DMS53 treated with DMSO at 0.1 percent for 48 hours (cell line): Measurements from ENCODE around the gene DACH1.
A peak's percentile ranks its signal among the peaks of the same experiment; 100 is the strongest.

Experiments used
- DNase-seq: peaks from one replicate; lab custom pipeline; 2025; ENCODE audit not compliant: unreplicated experiment; lab: John Stamatoyannopoulos, UW

Gene DACH1

GRCh38 chr13:71591374-71591773 is 275.6 kb downstream of the DACH1 start:
- DNase-seq, result no peak

GRCh38 chr13:71590654-71591148 is 276.3 kb downstream of the DACH1 start:
- no peak for DNase-seq

GRCh38 chr13:71589032-71589431 is 278.0 kb downstream of the DACH1 start:
- DNase-seq, result no peak

GRCh38 chr13:71587817-71588216 is 279.2 kb downstream of the DACH1 start:
- DNase-seq, result no peak

GRCh38 chr13:71587193-71587592 is 279.8 kb downstream of the DACH1 start:
- DNase-seq, result no peak

- DNase-seq, result no peak
Observed at GRCh38 chr13:71583581-71583980, 283.4 kb downstream of the DACH1 start.

GRCh38 chr13:71580614-71581013 is 286.4 kb downstream of the DACH1 start:
- no peak for DNase-seq

GRCh38 chr13:71578048-71578447 is 289.0 kb downstream of the DACH1 start:
- peak; percentile 0 for DNase-seq

- no peak for DNase-seq
Observed at GRCh38 chr13:71577127-71577526, 289.9 kb downstream of the DACH1 start.

- DNase-seq, result no peak
Observed at GRCh38 chr13:71576571-71576970, 290.4 kb downstream of the DACH1 start.

GRCh38 chr13:71546881-71547280 is 320.1 kb downstream of the DACH1 start:
- DNase-seq, result no peak

GRCh38 chr13:71540098-71540497 is 326.9 kb downstream of the DACH1 start:
- DNase-seq, result no peak

GRCh38 chr13:71536201-71536600 is 330.8 kb downstream of the DACH1 start:
- no peak for DNase-seq

GRCh38 chr13:71524613-71525304 is 342.2 kb downstream of the DACH1 start:
- DNase-seq, result no peak

- DNase-seq, result no peak
Observed at GRCh38 chr13:71524245-71524612, 342.8 kb downstream of the DACH1 start.

GRCh38 chr13:71522941-71523526 is 344.0 kb downstream of the DACH1 start:
- DNase-seq, result no peak

- no peak for DNase-seq
Observed at GRCh38 chr13:71517004-71517403, 350.0 kb downstream of the DACH1 start.

GRCh38 chr13:71516521-71516920 is 350.5 kb downstream of the DACH1 start:
- DNase-seq, result no peak

- no peak for DNase-seq
Observed at GRCh38 chr13:71515744-71516038, 351.3 kb downstream of the DACH1 start.

GRCh38 chr13:71514900-71515743 is 351.9 kb downstream of the DACH1 start:
- no peak for DNase-seq

- DNase-seq, result no peak
Observed at GRCh38 chr13:71513411-71514033, 353.5 kb downstream of the DACH1 start.

GRCh38 chr13:71503781-71504180 is 363.2 kb downstream of the DACH1 start:
- no peak for DNase-seq
